H1 (cell line): ENCODE measurements around the gene ADAT3. TPM values are rescaled to one million over a fixed set of nuclear protein-coding genes. Genes with fewer than 3 reads are reported as not detected.

Source experiments
- CBX8 ChIP-seq: fragments of 300-800, 300-1000 bp; sonication (generic); IDR thresholded peaks from 2 replicates; pipeline ENCODE4 v1.7.1; 2016; ENCODE audit warnings: low read depth, low read length, borderline replicate concordance
- CEBPB ChIP-seq: IDR thresholded peaks from 2 replicates; pipeline ENCODE4 v1.6.1; 2012; ENCODE audit warnings: low read depth, low read length
- HDAC2 ChIP-seq, 2 experiments: fragments of 300-600 bp in 1 of 2; sonication (generic) in 1 of 2; IDR thresholded peaks; 2 replicates each; pipeline ENCODE4 v1.6.1; 2011 to 2012; ENCODE audit warnings: low read depth in 2 of 2, low read length in 2 of 2, mild to moderate bottlenecking in 2 of 2, moderate library complexity in 2 of 2, borderline replicate concordance in 1 of 2, inconsistent platforms in 1 of 2
- RAD21 ChIP-seq, 2 experiments: IDR thresholded peaks in 1 of 2; conservative IDR thresholded peaks in 1 of 2; 2 replicates each; pipeline ENCODE4 v1.6.1; 2011; ENCODE audit warnings: low read depth in 2 of 2, low read length in 2 of 2, improper control_type of control experiment in 1 of 2, inconsistent platforms in 1 of 2, mild to moderate bottlenecking in 1 of 2, moderate library complexity in 1 of 2
- SIN3A ChIP-seq, 2 experiments: IDR thresholded peaks in 1 of 2; conservative IDR thresholded peaks in 1 of 2; 2 replicates each; pipeline ENCODE4 v1.6.1; 2011 to 2012; ENCODE audit warnings: low read length in 2 of 2, improper control_type of control experiment in 1 of 2, low read depth in 1 of 2, mild to moderate bottlenecking in 1 of 2
- YY1 ChIP-seq: IDR thresholded peaks from 2 replicates; pipeline ENCODE4 v1.6.1; 2011; ENCODE audit warnings: low read depth, mild to moderate bottlenecking, low read length
- polyA plus RNA-seq, 7 experiments: library from polyadenylated mRNA; depleted of rRNA in 3 of 7; stranded (reverse) in 5 of 7; unstranded in 2 of 7; fragments of >200 nt in 5 of 7; fragments of 200-250 nt in 2 of 7; gene quantifications; 1 replicate in 5 of 7; 2 replicates in 1 of 7; 4 replicates in 1 of 7; pipeline versions ENCODE4 v1.2.1 to v1.2.3, GENCODE V29; 2011 to 2013; ENCODE audit warnings: missing spikeins in 2 of 7, mixed read lengths in 2 of 7
- total RNA-seq: library from RNA; stranded (reverse); fragmentation: NEBNext Ultra II Directional; extraction: Animal tissue kit (Norgen Biotek cat#: 25700); gene quantifications from 2 replicates; pipeline ENCODE4 v1.2.1, GENCODE V29; 2021
- TF ChIP-seq, protein P1 (sequence below): fragments of 300-600 bp; sonication (generic); IDR thresholded peaks from 2 replicates; pipeline ENCODE4 v1.7.1; 2012; ENCODE audit warnings: low read length, moderate library complexity, mild to moderate bottlenecking, inconsistent platforms; ENCODE audit not compliant: insufficient replicate concordance
- TF ChIP-seq, protein P2 (sequence below): IDR thresholded peaks from 2 replicates; pipeline ENCODE4 v1.6.1; 2012; ENCODE audit warnings: inconsistent platforms

Gene ADAT3
- total and polyA plus RNA-seq, 2 of the 8 experiments (the other 6 are each of a cell fraction or from before 2014, with no cell fraction given): 5.4 to 10.8 TPM

DNA sequence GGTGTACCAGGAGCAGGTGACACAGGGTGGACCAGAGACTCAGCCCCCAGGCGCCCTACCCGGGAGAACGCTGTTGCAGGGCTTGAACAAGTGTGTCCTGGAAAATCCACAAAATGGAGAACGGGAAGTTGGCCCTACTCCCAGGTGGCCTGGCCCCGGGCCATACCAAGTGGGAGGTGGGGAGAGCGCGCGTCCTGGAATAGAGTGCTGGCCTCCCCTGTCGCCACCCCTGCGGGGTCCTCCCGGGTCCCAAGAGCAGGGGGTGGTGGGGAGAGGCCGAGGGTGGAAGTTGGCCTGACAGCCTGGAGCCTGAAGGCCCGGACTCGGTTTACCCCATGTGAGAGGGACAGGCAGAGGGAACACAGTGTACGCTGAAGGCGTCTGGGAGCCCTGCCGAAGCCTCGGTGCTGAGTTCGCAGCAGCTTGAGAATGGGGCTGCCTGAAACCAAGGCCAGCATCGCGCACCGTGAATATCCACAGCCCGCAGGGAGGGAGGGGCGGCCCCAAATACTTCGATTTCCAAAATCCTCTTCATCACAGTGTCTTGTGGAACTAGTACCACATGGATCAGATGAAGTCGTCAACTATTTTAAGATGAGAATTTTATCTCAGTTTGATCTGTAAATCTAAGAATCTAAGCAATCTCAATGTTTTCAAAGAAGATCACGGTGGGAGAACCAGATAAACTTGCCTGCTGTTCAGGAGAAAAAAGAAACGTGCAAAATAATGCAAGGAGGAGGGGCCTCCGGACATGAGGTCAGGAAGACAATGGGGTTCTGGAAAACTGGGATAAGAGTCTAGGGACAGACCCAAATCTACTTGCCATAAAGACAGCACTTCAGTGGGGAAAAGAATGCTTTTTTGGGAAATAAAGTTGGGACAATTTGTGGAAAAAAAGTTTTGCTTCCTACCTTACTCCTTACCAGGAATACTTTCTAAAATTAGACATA lies 31.4 kb upstream of the ADAT3 start (continued):
- TF ChIP-seq, protein P1, sequence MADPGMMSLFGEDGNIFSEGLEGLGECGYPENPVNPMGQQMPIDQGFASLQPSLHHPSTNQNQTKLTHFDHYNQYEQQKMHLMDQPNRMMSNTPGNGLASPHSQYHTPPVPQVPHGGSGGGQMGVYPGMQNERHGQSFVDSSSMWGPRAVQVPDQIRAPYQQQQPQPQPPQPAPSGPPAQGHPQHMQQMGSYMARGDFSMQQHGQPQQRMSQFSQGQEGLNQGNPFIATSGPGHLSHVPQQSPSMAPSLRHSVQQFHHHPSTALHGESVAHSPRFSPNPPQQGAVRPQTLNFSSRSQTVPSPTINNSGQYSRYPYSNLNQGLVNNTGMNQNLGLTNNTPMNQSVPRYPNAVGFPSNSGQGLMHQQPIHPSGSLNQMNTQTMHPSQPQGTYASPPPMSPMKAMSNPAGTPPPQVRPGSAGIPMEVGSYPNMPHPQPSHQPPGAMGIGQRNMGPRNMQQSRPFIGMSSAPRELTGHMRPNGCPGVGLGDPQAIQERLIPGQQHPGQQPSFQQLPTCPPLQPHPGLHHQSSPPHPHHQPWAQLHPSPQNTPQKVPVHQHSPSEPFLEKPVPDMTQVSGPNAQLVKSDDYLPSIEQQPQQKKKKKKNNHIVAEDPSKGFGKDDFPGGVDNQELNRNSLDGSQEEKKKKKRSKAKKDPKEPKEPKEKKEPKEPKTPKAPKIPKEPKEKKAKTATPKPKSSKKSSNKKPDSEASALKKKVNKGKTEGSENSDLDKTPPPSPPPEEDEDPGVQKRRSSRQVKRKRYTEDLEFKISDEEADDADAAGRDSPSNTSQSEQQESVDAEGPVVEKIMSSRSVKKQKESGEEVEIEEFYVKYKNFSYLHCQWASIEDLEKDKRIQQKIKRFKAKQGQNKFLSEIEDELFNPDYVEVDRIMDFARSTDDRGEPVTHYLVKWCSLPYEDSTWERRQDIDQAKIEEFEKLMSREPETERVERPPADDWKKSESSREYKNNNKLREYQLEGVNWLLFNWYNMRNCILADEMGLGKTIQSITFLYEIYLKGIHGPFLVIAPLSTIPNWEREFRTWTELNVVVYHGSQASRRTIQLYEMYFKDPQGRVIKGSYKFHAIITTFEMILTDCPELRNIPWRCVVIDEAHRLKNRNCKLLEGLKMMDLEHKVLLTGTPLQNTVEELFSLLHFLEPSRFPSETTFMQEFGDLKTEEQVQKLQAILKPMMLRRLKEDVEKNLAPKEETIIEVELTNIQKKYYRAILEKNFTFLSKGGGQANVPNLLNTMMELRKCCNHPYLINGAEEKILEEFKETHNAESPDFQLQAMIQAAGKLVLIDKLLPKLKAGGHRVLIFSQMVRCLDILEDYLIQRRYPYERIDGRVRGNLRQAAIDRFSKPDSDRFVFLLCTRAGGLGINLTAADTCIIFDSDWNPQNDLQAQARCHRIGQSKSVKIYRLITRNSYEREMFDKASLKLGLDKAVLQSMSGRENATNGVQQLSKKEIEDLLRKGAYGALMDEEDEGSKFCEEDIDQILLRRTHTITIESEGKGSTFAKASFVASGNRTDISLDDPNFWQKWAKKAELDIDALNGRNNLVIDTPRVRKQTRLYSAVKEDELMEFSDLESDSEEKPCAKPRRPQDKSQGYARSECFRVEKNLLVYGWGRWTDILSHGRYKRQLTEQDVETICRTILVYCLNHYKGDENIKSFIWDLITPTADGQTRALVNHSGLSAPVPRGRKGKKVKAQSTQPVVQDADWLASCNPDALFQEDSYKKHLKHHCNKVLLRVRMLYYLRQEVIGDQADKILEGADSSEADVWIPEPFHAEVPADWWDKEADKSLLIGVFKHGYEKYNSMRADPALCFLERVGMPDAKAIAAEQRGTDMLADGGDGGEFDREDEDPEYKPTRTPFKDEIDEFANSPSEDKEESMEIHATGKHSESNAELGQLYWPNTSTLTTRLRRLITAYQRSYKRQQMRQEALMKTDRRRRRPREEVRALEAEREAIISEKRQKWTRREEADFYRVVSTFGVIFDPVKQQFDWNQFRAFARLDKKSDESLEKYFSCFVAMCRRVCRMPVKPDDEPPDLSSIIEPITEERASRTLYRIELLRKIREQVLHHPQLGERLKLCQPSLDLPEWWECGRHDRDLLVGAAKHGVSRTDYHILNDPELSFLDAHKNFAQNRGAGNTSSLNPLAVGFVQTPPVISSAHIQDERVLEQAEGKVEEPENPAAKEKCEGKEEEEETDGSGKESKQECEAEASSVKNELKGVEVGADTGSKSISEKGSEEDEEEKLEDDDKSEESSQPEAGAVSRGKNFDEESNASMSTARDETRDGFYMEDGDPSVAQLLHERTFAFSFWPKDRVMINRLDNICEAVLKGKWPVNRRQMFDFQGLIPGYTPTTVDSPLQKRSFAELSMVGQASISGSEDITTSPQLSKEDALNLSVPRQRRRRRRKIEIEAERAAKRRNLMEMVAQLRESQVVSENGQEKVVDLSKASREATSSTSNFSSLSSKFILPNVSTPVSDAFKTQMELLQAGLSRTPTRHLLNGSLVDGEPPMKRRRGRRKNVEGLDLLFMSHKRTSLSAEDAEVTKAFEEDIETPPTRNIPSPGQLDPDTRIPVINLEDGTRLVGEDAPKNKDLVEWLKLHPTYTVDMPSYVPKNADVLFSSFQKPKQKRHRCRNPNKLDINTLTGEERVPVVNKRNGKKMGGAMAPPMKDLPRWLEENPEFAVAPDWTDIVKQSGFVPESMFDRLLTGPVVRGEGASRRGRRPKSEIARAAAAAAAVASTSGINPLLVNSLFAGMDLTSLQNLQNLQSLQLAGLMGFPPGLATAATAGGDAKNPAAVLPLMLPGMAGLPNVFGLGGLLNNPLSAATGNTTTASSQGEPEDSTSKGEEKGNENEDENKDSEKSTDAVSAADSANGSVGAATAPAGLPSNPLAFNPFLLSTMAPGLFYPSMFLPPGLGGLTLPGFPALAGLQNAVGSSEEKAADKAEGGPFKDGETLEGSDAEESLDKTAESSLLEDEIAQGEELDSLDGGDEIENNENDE: no peak
- TF ChIP-seq, protein P2, sequence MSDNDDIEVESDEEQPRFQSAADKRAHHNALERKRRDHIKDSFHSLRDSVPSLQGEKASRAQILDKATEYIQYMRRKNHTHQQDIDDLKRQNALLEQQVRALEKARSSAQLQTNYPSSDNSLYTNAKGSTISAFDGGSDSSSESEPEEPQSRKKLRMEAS: no peak
- no peak for TF ChIP-seq CBX8
- no peak for TF ChIP-seq YY1
- TF ChIP-seq SIN3A (conservative IDR thresholded peaks at IDR 0.05 in 1 of 2, IDR thresholded peaks at IDR 0.05 in 1 of 2; ENCODE audit: low read depth in 1 of 2, low read length in 2 of 2): no peak
- TF ChIP-seq RAD21 (IDR thresholded peaks at IDR 0.05 in 1 of 2, conservative IDR thresholded peaks at IDR 0.05 in 1 of 2; ENCODE audit: low read depth in 2 of 2, low read length in 2 of 2): no peak
- TF ChIP-seq HDAC2 (IDR thresholded peaks at IDR 0.05; ENCODE audit: borderline replicate concordance in 1 of 2, low read depth in 2 of 2, low read length in 2 of 2): no peak
- no peak for TF ChIP-seq CEBPB
